ENCODE data around the gene TSHZ3.

Gene TSHZ3

DNA sequence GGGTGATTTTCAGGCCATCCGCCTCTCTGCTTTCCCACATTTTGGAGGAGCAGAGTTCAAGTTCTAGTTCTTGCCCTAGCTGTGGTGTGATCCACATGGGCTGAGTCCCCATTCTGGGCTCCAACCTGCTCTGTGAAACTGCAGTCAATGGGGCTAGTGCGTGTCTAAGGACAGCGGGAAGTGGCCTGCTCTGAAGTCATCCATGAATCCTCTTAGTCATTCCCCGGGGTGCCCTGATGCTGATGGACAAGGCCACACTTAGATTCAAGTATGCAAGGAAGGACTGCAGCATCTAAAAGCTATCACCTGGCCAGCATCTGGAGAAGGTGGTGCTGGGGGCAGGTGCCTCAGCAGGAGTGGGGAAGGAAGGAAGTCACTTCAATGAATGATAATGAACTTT, 94.6 kb downstream of the TSHZ3 start:
- H3K27me3 ChIP-seq (ENCODE audit: control insufficient read depth, insufficient read depth, low read length) = no peaks in the 10 kb centered on the region
- H3K36me3 ChIP-seq (ENCODE audit: control insufficient read depth, low read depth, low read length) = no peaks in the 10 kb centered on the region
- H3K4me3 ChIP-seq (ENCODE audit: low read length) = no peak overlapping the region
- no peak overlapping the region for H3K27ac ChIP-seq (ENCODE audit: low read length)
- H3K9ac ChIP-seq (ENCODE audit: low read length) = no peak overlapping the region
- H3K9me3 ChIP-seq (ENCODE audit: control insufficient read depth, low read depth, low read length) = no peaks in the 10 kb centered on the region
- H3K4me1 ChIP-seq (ENCODE audit: control insufficient read depth, low read depth, low read length) = peaks cover 3% of the 10 kb centered on the region

DNA sequence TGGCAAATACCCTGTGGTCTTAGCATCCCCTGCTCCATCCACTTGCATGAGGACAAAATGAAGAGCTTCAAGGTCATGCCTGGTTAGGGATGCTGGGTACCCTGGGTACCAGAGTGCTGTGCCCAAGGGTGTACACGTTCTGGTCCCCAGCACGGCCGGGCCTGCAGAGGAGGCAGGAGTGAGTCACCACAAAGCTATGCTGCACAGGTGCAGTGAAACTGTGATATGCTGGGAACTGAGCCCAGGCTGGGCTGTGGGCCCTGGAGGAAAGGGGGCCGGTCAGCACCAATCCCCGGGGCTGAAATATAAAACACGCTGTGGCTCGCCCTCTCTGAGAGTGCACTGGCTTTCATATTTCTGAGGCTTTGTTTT, 95.1 kb downstream of the TSHZ3 start:
- no peaks in the 10 kb centered on the region for H3K36me3 ChIP-seq (ENCODE audit: control insufficient read depth, low read depth, low read length)
- no peaks in the 10 kb centered on the region for H3K9me3 ChIP-seq (ENCODE audit: control insufficient read depth, low read depth, low read length)
- H3K27ac ChIP-seq (ENCODE audit: low read length) = no peak overlapping the region
- H3K4me3 ChIP-seq (ENCODE audit: low read length) = no peak overlapping the region
- H3K4me1 ChIP-seq (ENCODE audit: control insufficient read depth, low read depth, low read length) = peaks cover 3% of the 10 kb centered on the region
- no peaks in the 10 kb centered on the region for H3K27me3 ChIP-seq (ENCODE audit: control insufficient read depth, insufficient read depth, low read length)
- no peak overlapping the region for H3K9ac ChIP-seq (ENCODE audit: low read length)

DNA sequence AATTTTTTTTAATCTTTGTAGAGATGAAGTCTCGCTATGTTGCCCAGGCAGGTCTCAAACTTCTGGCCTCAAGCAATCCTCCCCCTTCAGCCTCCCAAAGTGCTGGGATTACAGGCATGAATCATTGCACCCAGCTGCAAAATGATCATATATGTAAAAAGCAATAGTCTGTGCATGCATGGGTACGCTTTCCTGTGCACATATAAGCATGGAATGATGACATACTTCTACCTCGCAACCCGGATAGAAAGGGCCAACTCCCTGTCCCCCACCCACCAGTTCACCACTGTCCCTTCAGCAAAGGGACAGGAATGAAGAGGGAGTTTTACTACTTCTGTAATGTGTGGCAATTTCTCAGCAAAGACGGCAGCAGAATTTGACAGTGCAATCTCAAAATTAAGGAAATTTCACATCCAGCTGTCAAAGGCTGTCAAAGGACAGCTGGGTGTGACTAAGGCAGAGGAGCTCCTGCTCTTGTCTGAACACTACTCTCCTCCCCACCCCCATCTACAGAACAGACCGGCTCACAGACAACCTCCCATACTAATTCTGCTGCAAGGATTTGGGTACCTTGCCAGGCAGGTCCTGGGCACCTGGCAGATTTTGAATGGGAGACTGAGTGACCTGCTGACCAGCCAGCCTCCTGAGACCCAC, 95.6 kb downstream of the TSHZ3 start:
- H3K9ac ChIP-seq (ENCODE audit: low read length) = no peak overlapping the region
- H3K4me3 ChIP-seq (ENCODE audit: low read length) = no peak overlapping the region
- H3K4me1 ChIP-seq (ENCODE audit: control insufficient read depth, low read depth, low read length) = peaks cover 3% of the 10 kb centered on the region
- no peaks in the 10 kb centered on the region for H3K36me3 ChIP-seq (ENCODE audit: control insufficient read depth, low read depth, low read length)
- H3K27me3 ChIP-seq (ENCODE audit: control insufficient read depth, insufficient read depth, low read length) = no peaks in the 10 kb centered on the region
- no peak overlapping the region for H3K27ac ChIP-seq (ENCODE audit: low read length)
- H3K9me3 ChIP-seq (ENCODE audit: control insufficient read depth, low read depth, low read length) = no peaks in the 10 kb centered on the region

DNA sequence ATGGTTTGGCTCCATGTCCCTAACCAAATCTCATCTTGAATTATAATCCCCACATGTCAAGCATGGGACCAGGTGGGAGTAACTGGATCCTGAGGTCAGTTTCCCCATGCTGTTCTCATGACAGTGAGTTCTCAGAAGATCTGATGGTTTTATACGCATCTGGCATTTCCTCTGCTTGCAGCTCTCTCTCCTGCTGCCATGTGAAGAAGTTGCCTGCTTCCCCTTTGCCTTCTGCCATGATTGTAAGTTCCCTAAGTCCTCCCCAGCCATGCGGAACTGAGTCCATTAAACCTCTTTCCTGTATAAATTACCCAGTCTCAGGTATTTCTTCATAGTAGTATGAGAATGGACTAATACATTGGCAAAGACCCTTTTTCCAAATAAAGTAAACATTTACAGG, 96.8 kb downstream of the TSHZ3 start:
- Histone ChIP-seq H3K27ac (ENCODE audit: low read length) (no peak overlapping the region), H3K9ac (ENCODE audit: low read length) (no peak overlapping the region), H3K4me1 (ENCODE audit: control insufficient read depth, low read depth, low read length) (peaks cover 3% of the 10 kb centered on the region), H3K4me3 (ENCODE audit: low read length) (no peak overlapping the region), H3K36me3 (ENCODE audit: control insufficient read depth, low read depth, low read length) (no peaks in the 10 kb centered on the region), H3K9me3 (ENCODE audit: control insufficient read depth, low read depth, low read length) (no peaks in the 10 kb centered on the region), H3K27me3 (ENCODE audit: control insufficient read depth, insufficient read depth, low read length) (no peaks in the 10 kb centered on the region)

DNA sequence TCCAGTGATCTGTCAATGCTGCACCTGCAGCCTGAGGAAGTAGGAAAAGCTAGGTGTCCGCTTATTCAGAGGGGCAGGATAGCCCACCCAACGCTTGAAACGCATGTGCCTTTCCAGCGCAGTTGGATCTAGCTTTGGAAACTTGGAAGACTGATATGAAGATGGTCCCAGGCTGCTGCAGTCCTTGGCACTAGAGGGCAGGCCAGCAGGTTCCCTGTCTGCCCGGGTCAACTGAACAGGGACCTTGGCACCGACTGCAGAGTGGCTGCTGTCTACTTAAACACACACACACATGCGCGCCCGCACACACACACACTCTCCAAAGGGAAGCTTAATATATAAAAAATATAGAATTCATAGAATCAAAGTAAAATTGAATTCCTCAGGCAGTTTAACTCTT, 100.0 kb downstream of the TSHZ3 start:
- Histone ChIP-seq H3K9ac (ENCODE audit: low read length) (no peak overlapping the region), H3K27me3 (ENCODE audit: control insufficient read depth, insufficient read depth, low read length) (no peaks in the 10 kb centered on the region), H3K4me1 (ENCODE audit: control insufficient read depth, low read depth, low read length) (no peaks in the 10 kb centered on the region), H3K27ac (ENCODE audit: low read length) (no peak overlapping the region), H3K9me3 (ENCODE audit: control insufficient read depth, low read depth, low read length) (no peaks in the 10 kb centered on the region), H3K4me3 (ENCODE audit: low read length) (no peak overlapping the region), H3K36me3 (ENCODE audit: control insufficient read depth, low read depth, low read length) (no peaks in the 10 kb centered on the region)

DNA sequence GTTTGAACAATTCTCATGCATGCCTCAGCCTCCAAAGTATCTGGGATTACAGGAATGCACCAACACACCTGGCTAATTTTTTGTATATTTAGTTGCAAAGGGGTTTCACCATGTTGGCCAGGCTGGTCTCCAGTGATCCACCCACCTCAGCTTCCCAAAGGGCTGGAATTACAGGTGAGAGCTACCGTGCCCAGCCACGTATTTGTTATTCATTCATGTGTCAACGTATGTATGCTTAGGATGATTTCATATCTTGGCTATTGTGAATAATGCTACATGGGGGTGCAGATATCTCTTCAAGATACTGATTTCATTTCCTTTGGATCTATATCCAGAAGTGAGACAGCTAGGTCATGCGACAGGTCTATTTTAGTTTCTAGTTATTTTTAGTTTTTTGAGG, 113.4 kb downstream of the TSHZ3 start:
- Histone ChIP-seq H3K36me3 (ENCODE audit: control insufficient read depth, low read depth, low read length) (no peaks in the 10 kb centered on the region), H3K9ac (ENCODE audit: low read length) (no peak overlapping the region), H3K4me1 (ENCODE audit: control insufficient read depth, low read depth, low read length) (no peaks in the 10 kb centered on the region), H3K27me3 (ENCODE audit: control insufficient read depth, insufficient read depth, low read length) (no peaks in the 10 kb centered on the region), H3K9me3 (ENCODE audit: control insufficient read depth, low read depth, low read length) (no peaks in the 10 kb centered on the region), H3K4me3 (ENCODE audit: low read length) (no peak overlapping the region), H3K27ac (ENCODE audit: low read length) (no peak overlapping the region)

DNA sequence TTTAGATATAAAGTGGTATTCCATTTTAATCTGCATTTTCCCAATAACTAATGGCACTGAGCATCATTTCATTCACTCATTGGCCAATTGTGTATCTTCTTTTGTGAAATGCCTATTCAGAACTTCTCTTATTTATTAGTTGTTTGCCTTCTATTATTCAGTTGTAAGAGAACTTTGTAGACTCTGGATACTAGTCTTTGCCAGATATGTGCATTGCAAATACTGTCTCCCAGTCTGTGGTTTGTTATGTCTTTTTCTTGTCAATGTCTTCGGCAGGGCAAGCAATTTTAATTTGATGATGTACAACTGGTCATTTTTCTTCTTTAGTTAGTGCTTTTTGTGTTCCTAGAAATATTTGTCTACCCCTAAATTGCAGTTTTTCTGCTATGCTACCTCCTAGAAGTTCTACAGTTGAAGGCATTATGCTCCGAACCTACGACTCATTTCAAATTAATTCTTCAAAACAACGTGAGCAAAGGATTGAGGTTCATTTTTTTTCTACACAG, 115.9 kb downstream of the TSHZ3 start:
- H3K9ac ChIP-seq (ENCODE audit: low read length) = no peak overlapping the region
- H3K27me3 ChIP-seq (ENCODE audit: control insufficient read depth, insufficient read depth, low read length) = no peaks in the 10 kb centered on the region
- H3K4me3 ChIP-seq (ENCODE audit: low read length) = no peak overlapping the region
- H3K4me1 ChIP-seq (ENCODE audit: control insufficient read depth, low read depth, low read length) = no peaks in the 10 kb centered on the region
- H3K9me3 ChIP-seq (ENCODE audit: control insufficient read depth, low read depth, low read length) = no peaks in the 10 kb centered on the region
- no peak overlapping the region for H3K27ac ChIP-seq (ENCODE audit: low read length)
- H3K36me3 ChIP-seq (ENCODE audit: control insufficient read depth, low read depth, low read length) = no peaks in the 10 kb centered on the region

DNA sequence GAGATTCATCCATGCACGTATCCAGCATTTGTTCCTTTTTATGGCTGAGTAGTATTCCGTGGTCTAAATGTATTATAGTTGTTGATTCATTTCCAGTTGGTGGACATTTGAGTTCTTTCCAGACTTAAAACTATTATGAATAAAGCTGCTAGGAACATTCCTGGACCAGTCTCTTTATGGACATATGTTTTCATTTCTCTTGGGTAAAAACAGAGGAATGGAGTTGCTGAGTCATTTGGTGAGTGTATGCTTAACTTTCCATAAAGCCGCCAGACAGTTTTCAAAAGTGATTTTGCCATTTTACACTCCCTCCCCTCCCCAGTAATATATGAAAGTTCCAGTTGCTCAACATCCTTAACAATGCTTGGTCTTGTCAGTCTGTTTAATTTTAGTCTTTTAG, 116.4 kb downstream of the TSHZ3 start:
- Histone ChIP-seq H3K9me3 (ENCODE audit: control insufficient read depth, low read depth, low read length) (no peaks in the 10 kb centered on the region), H3K27me3 (ENCODE audit: control insufficient read depth, insufficient read depth, low read length) (no peaks in the 10 kb centered on the region), H3K4me1 (ENCODE audit: control insufficient read depth, low read depth, low read length) (no peaks in the 10 kb centered on the region), H3K4me3 (ENCODE audit: low read length) (no peak overlapping the region), H3K36me3 (ENCODE audit: control insufficient read depth, low read depth, low read length) (no peaks in the 10 kb centered on the region), H3K9ac (ENCODE audit: low read length) (no peak overlapping the region), H3K27ac (ENCODE audit: low read length) (no peak overlapping the region)

DNA sequence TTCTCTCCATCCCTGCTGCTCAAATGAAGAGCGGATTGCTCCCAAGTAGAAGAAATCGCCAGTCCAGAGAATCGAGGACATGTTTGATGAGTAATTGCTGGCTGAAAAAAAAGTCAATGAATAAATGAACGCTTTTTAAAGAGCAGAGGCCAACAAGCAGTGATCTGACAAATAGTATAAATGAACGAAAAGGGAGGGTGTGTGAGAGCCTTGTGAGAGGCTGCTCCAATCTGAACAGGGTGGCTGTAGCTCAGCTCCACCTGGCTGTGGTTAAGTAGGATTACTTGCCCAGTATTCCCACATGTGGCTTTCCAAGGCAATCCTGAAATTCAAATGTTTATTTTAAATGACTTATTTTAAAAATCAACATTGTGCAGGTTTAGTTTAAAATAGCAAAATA, 117.1 kb downstream of the TSHZ3 start:
- Histone ChIP-seq H3K27me3 (ENCODE audit: control insufficient read depth, insufficient read depth, low read length) (no peaks in the 10 kb centered on the region), H3K9ac (ENCODE audit: low read length) (no peak overlapping the region), H3K27ac (ENCODE audit: low read length) (no peak overlapping the region), H3K36me3 (ENCODE audit: control insufficient read depth, low read depth, low read length) (no peaks in the 10 kb centered on the region), H3K4me3 (ENCODE audit: low read length) (no peak overlapping the region), H3K4me1 (ENCODE audit: control insufficient read depth, low read depth, low read length) (no peaks in the 10 kb centered on the region), H3K9me3 (ENCODE audit: control insufficient read depth, low read depth, low read length) (no peaks in the 10 kb centered on the region)

DNA sequence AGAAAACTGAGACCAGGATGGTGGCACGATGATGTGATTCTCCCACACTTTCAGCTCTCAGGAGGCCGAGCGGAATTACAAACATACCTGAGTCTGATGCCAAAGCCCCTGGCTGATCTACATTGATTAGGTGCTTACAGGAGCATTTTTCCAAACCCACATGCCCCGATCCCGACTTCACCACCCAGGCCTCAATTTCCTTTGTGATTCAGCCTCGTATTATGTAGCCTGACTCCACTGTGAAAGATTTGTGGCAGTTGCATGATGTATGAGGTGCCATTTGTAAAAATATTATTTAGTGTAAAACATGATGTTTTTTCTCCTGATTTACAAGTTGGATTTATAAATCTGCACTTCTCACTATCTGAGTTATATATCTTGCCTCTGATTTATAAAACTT, 118.0 kb downstream of the TSHZ3 start:
- H3K36me3 ChIP-seq (ENCODE audit: control insufficient read depth, low read depth, low read length) = no peaks in the 10 kb centered on the region
- no peak overlapping the region for H3K27ac ChIP-seq (ENCODE audit: low read length)
- H3K4me1 ChIP-seq (ENCODE audit: control insufficient read depth, low read depth, low read length) = no peaks in the 10 kb centered on the region
- H3K9me3 ChIP-seq (ENCODE audit: control insufficient read depth, low read depth, low read length) = no peaks in the 10 kb centered on the region
- no peak overlapping the region for H3K9ac ChIP-seq (ENCODE audit: low read length)
- H3K27me3 ChIP-seq (ENCODE audit: control insufficient read depth, insufficient read depth, low read length) = no peaks in the 10 kb centered on the region
- no peak overlapping the region for H3K4me3 ChIP-seq (ENCODE audit: low read length)

DNA sequence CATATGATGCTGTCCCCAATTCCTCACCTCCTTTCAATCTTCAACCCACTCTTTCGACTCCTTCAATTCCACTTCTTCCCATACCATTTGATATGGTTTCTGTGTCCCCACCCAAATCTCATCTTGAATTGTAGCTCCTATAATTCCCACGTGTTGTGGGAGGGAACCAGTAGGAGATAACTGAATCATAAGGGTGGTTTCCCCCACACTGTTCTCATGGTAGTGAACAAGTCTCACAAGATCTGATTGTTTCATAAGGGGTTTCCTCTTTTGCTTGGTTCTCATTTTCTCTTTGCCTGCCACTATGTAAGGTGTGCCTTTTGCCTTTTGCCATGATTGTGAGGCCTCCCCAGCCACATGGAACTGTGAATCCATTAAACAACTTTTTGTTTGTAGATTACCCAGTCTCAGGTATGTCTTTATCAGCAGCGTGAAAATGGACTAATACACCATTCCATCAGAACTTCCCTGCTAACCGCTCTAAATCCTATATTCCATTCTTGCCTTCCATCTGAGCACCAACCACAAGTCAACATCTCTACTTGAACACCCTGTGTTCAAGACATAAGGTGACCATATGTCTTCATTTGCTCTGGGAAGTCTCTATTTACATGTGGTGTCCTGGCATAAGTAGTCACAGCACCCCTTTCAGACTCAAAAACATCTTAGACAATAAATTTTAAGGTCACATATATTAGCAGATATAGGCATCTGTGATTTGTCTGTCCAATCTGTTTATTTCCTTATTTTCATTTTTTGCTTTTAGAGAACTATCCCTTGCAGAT, 122.9 kb downstream of the TSHZ3 start:
- Histone ChIP-seq H3K4me3 (ENCODE audit: low read length) (no peak overlapping the region), H3K27me3 (ENCODE audit: control insufficient read depth, insufficient read depth, low read length) (no peaks in the 10 kb centered on the region), H3K9ac (ENCODE audit: low read length) (no peak overlapping the region), H3K27ac (ENCODE audit: low read length) (no peak overlapping the region), H3K36me3 (ENCODE audit: control insufficient read depth, low read depth, low read length) (no peaks in the 10 kb centered on the region), H3K9me3 (ENCODE audit: control insufficient read depth, low read depth, low read length) (no peaks in the 10 kb centered on the region), H3K4me1 (ENCODE audit: control insufficient read depth, low read depth, low read length) (no peaks in the 10 kb centered on the region)
